OCI-LY7 (cell line): ENCODE measurements around the gene MCCD1. TPM values are rescaled to one million over a fixed set of nuclear protein-coding genes. Genes with fewer than 3 reads are reported as not detected.

ENCODE experiments used
- BruUV-seq: library from RNA; stranded (reverse); fragments of 400-500 nt; replicated peaks from 2 replicates; lab custom pipeline; 2021; lab: Mats Ljungman, UMichigan
- CTCF ChIA-PET: fragments of 300-600 bp; sonication (Branson Sonifier 250); formaldehyde crosslinking; loops from one replicate; lab custom pipeline; 2022; ENCODE audit warnings: antibody characterized with exemption; ENCODE audit not compliant: unreplicated experiment; lab: Charles Lee
- POLR2A ChIA-PET: fragments of 300-600 bp; sonication (Branson Sonifier 250); formaldehyde crosslinking; loops from one replicate; lab custom pipeline; 2022; ENCODE audit warnings: antibody characterized with exemption; lab: Charles Lee
- DNase-seq: peaks from one replicate; pipeline ENCODE4 v3.0.0-alpha.2; 2015; ENCODE audit warnings: low spot score
- H2AFZ ChIP-seq: fragments of 200-600 bp; sonication (generic), shearing (Covaris generic); 2 replicates; pipeline ENCODE4 v1.6.1; 2014; ENCODE audit warnings: mild to moderate bottlenecking, antibody characterized with exemption, low read length, moderate library complexity
- H3K27ac ChIP-seq: fragments of 200-600 bp; sonication (generic); 2 replicates; pipeline ENCODE4 v1.5.1; 2014; ENCODE audit warnings: mixed run types, low read depth, mild to moderate bottlenecking, moderate library complexity, low read length, inconsistent platforms; ENCODE audit not compliant: poor library complexity, severe bottlenecking
- H3K36me3 ChIP-seq: fragments of 200-600 bp; sonication (generic); 2 replicates; pipeline ENCODE4 v1.6.1; 2014; ENCODE audit warnings: mild to moderate bottlenecking, antibody characterized with exemption, low read length, moderate library complexity, mixed read lengths; ENCODE audit not compliant: insufficient read depth
- H3K4me1 ChIP-seq: fragments of 200-600 bp; sonication (generic); 2 replicates; pipeline ENCODE4 v1.5.1; 2014; ENCODE audit warnings: mild to moderate bottlenecking, low read length; ENCODE audit not compliant: insufficient read depth, poor library complexity, severe bottlenecking
- H3K4me2 ChIP-seq: fragments of 200-600 bp; sonication (generic); 2 replicates; pipeline ENCODE4 v1.6.1; 2014; ENCODE audit warnings: mild to moderate bottlenecking, low read length
- H3K4me3 ChIP-seq: fragments of 200-600 bp; sonication (generic); 2 replicates; pipeline ENCODE4 v1.5.1; 2014; ENCODE audit warnings: mild to moderate bottlenecking, low read depth, low read length; ENCODE audit not compliant: poor library complexity, severe bottlenecking
- H3K79me2 ChIP-seq: fragments of 200-600 bp; sonication (generic); 2 replicates; pipeline ENCODE4 v1.6.1; 2016; ENCODE audit warnings: low read depth, mild to moderate bottlenecking, low read length, moderate library complexity, mixed read lengths; ENCODE audit not compliant: insufficient read depth
- H3K9me2 ChIP-seq: fragments of 200-600 bp; sonication (generic); 2 replicates; pipeline ENCODE4 v1.6.1; 2016; ENCODE audit warnings: mild to moderate bottlenecking, low read length, mixed read lengths; ENCODE audit not compliant: insufficient read depth
- H3K9me3 ChIP-seq: fragments of 200-600 bp; sonication (generic); 2 replicates; pipeline ENCODE4 v1.6.1; 2014; ENCODE audit warnings: mild to moderate bottlenecking, mixed run types, low read length, mixed read lengths
- H4K20me1 ChIP-seq: fragments of 200-600 bp; sonication (generic); 2 replicates; pipeline ENCODE4 v1.6.1; 2014; ENCODE audit warnings: mild to moderate bottlenecking, antibody characterized with exemption, low read length, moderate library complexity, mixed read lengths; ENCODE audit not compliant: insufficient read depth
- EZH2phosphoT487 ChIP-seq: fragments of 200-600 bp; sonication (generic); IDR thresholded peaks from 2 replicates; pipeline ENCODE4 v1.6.1; 2018; ENCODE audit warnings: low read depth, borderline replicate concordance, mild to moderate bottlenecking, mixed run types, antibody characterized with exemption, low read length, moderate library complexity, mixed read lengths
- intact Hi-C: fragments of 100-400 bp; cut with micrococcal nuclease; formaldehyde crosslinking; loops from one replicate; pipeline ENCODE4 v1.10.0; 2022; ENCODE audit not compliant: unreplicated experiment
- total RNA-seq, 2 experiments: library from RNA; depleted of rRNA in 1 of 2; stranded (reverse); fragments of >200 nt in 1 of 2; shearing (Covaris generic) in 1 of 2; gene quantifications; 2 replicates each; pipeline ENCODE4 v1.2.3, GENCODE V29; 2014 to 2022
- TF ChIP-seq, protein P1 (sequence below): fragments of 200-600 bp; sonication (generic); conservative IDR thresholded peaks from 2 replicates; pipeline ENCODE4 v1.5.1; 2014; ENCODE audit warnings: mild to moderate bottlenecking, antibody characterized with exemption, low read length, moderate library complexity, mixed read lengths

The MCCD1 gene
- total RNA-seq, 2 experiments from 2014 or later, result not detected

DNA sequence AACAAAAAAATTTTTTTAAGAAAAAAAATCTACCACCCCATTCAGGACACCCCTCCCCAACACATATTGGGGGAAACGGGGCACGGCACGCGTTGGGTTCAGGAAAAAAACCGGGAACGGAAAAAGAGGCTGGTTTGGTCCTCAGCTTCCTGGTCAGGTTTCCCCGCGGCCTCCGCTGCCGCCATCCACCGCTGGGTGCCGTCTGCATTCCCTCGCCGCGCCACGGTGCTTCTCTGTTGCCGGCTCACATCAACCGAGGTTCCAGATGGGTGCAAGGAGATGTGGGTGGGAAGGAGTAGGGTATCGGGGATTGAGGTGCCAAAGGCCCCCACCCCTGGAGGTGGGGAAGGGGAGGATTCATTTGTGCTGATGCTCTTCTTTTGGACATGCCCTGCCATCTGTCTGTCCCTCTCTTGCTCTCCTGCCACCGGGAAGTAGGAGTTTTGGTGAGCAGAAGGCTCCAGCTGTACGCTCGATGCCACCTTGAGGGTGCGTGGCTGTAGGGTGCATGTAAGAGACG, 5.8 kb downstream of the MCCD1 start:
- Histone ChIP-seq H3K79me2 (peaks cover 54% of the 10 kb centered on the region), H3K9me3 (no peaks in the 10 kb centered on the region), H3K4me3 (no peak overlapping the region), H3K4me1 (peaks cover 15% of the 10 kb centered on the region), H2AFZ (no peak overlapping the region), H3K27ac (no peak overlapping the region), H3K9me2 (no peaks in the 10 kb centered on the region), H4K20me1 (peaks cover 36% of the 10 kb centered on the region), H3K4me2 (no peak overlapping the region), H3K36me3 (peaks cover 99% of the 10 kb centered on the region)
- intact Hi-C loops, result no loop called here
- DNase-seq, result no peak
- ChIA-PET CTCF (no interaction called here), POLR2A (interaction anchor here (0.6 kb wide), 1 partner anchor 14 kb away, joined by 5 read pairs; no protein-coding TSS in a partner anchor)
- BruUV-seq, result no TSS peak
- TF ChIP-seq, protein P1, sequence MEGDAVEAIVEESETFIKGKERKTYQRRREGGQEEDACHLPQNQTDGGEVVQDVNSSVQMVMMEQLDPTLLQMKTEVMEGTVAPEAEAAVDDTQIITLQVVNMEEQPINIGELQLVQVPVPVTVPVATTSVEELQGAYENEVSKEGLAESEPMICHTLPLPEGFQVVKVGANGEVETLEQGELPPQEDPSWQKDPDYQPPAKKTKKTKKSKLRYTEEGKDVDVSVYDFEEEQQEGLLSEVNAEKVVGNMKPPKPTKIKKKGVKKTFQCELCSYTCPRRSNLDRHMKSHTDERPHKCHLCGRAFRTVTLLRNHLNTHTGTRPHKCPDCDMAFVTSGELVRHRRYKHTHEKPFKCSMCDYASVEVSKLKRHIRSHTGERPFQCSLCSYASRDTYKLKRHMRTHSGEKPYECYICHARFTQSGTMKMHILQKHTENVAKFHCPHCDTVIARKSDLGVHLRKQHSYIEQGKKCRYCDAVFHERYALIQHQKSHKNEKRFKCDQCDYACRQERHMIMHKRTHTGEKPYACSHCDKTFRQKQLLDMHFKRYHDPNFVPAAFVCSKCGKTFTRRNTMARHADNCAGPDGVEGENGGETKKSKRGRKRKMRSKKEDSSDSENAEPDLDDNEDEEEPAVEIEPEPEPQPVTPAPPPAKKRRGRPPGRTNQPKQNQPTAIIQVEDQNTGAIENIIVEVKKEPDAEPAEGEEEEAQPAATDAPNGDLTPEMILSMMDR, result no peak
- TF ChIP-seq EZH2phosphoT487, result no peak

DNA sequence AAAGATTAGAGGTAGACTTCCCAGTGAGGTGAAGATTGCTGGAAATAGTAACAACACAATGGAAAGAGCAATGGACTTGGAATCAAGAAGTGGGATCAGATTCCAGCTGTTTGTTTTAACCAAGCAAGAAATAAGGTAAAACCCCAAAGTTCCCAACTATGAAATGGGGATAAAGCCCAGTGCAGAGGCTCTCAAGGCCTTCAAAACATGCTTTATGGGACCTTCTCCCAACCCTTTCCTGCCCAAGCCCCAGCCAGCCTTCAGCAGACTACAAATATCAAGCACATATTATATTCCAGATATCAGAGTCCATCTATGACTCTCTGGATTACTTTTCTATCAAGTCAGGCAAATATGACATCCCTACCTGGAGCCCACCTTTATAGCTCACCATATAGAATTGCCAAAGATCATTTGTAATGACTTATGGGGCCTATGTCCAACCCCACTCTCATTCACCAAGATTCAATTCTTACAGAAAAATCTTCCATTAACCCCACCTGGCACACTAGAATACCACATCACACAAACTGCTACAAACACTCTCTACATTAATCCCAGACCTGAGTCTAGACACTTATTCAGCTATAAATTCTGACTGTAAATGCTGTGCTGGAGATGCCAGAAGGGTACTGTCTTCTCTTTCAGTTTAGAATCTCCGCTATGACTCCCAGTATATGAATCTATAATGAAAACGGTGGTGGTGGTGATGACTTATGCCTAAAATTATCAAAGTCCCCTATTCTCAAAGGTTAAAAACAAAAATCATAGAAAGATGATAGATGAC, 7.0 kb downstream of the MCCD1 start:
- no TSS peak for BruUV-seq
- intact Hi-C loops, result no loop called here
- no peak overlapping the region for H3K4me2 ChIP-seq
- H3K9me2 ChIP-seq, result no peaks in the 10 kb centered on the region
- no peak overlapping the region for H3K4me3 ChIP-seq
- ChIA-PET POLR2A (no interaction called here), CTCF (no interaction called here)
- peaks cover 47% of the 10 kb centered on the region for H4K20me1 ChIP-seq
- H3K27ac ChIP-seq, result no peak overlapping the region
- H3K9me3 ChIP-seq, result no peaks in the 10 kb centered on the region
- TF ChIP-seq EZH2phosphoT487, result no peak
- TF ChIP-seq, protein P1, result no peak
- no peak overlapping the region for H2AFZ ChIP-seq
- peaks cover 22% of the 10 kb centered on the region for H3K4me1 ChIP-seq
- no peak for DNase-seq
- peaks cover 65% of the 10 kb centered on the region for H3K79me2 ChIP-seq
- H3K36me3 ChIP-seq, result peaks cover 99% of the 10 kb centered on the region
